Sigmoid colon (tissue), 7 donors: ENCODE results near the gene SARNP. TPM values are rescaled to one million over a fixed set of nuclear protein-coding genes. Genes with fewer than 3 reads are reported as not detected.
A peak's percentile ranks its signal among the peaks of the same experiment; 100 is the strongest.

Source experiments
- DNase-seq: peaks from one replicate; pipeline ENCODE4 v3.0.0-alpha.2; 2019
- H3K27ac ChIP-seq, 4 donors: fragments of 200-600 bp; sonication (generic); one replicate each; pipeline ENCODE4 v1.5.1; 2016 to 2019; ENCODE audit warnings: mild to moderate bottlenecking in 1 of 4
- H3K27me3 ChIP-seq, 3 donors: fragments of 200-600 bp; sonication (generic); one replicate each; pipeline ENCODE4 v1.5.1; 2019; ENCODE audit warnings: mild to moderate bottlenecking in 1 of 3
- H3K36me3 ChIP-seq, 4 donors: fragments of 200-600 bp; sonication (generic); one replicate each; pipeline ENCODE4 v1.5.1; 2016 to 2019
- H3K4me1 ChIP-seq, 4 donors: fragments of 200-600 bp; sonication (generic); one replicate each; pipeline ENCODE4 v1.5.1; 2017 to 2019
- H3K4me3 ChIP-seq, 4 donors: fragments of 200-600 bp; sonication (generic); one replicate each; pipeline ENCODE4 v1.5.1; 2017 to 2019; ENCODE audit warnings: mild to moderate bottlenecking in 2 of 4, moderate library complexity in 1 of 4
- H3K9me3 ChIP-seq, 4 donors: fragments of 200-600 bp in 3 of 4; sonication (generic) in 3 of 4; one replicate each; pipeline versions ENCODE4 v1.5.1 to v1.6.1; 2013 to 2019
- EP300 ChIP-seq, 4 donors: sonication (generic); formaldehyde crosslinking; IDR thresholded peaks; one replicate each; pipeline ENCODE4 v1.6.1; 2017; ENCODE audit warnings: antibody characterized with exemption in 4 of 4
- POLR2A ChIP-seq, 2 donors: fragments of 450-650 bp; IDR thresholded peaks; one replicate each; pipeline ENCODE4 v1.6.1; 2016; ENCODE audit warnings: antibody characterized with exemption in 2 of 2, mild to moderate bottlenecking in 2 of 2, moderate library complexity in 2 of 2
- POLR2AphosphoS5 ChIP-seq, 4 donors: sonication (generic); formaldehyde crosslinking; IDR thresholded peaks; one replicate each; pipeline ENCODE4 v1.6.1; 2017; ENCODE audit warnings: antibody characterized with exemption in 4 of 4
- WGBS, 2 donors: extraction: QIAGEN DNeasy Blood & Tissue Kit; methylation state at CpG; one replicate each; pipeline ENCODE4 v1.1.7; 2013; 5-methylcytosine and 5-hydroxymethylcytosine counted together
- intact Hi-C: fragments of 100-400 bp; cut with DNase I; formaldehyde crosslinking; loops from one replicate; pipeline ENCODE4 v1.15.1; 2023
- polyA plus RNA-seq, 3 donors: library from polyadenylated mRNA; stranded (reverse); fragments of 200-250 nt; gene quantifications; one replicate each; pipeline ENCODE4 v1.2.3, GENCODE V29; 2013
- total RNA-seq, 4 donors: library from RNA; depleted of rRNA; stranded (reverse); fragments of >200 nt; gene quantifications; one replicate each; pipeline ENCODE4 v1.1.0, GENCODE V29; 2016
- TF ChIP-seq, protein P1 (sequence below), 4 experiments: fragments of 450-650 bp in 3 of 4; fragments of 200-600 bp in 1 of 4; IDR thresholded peaks; one replicate each; pipeline ENCODE4 v1.5.1; 2016 to 2019; ENCODE audit warnings: antibody characterized with exemption in 4 of 4, mild to moderate bottlenecking in 3 of 4, moderate library complexity in 2 of 4
- donor health status: healthy with polysubstance abuse.
- donor health status: Bipolar disorder and iron deficiency.
- donor health status: healthy.

The SARNP gene
- total and polyA plus RNA-seq, 7 donors: 49.0 to 106 (median 81.9) TPM

DNA sequence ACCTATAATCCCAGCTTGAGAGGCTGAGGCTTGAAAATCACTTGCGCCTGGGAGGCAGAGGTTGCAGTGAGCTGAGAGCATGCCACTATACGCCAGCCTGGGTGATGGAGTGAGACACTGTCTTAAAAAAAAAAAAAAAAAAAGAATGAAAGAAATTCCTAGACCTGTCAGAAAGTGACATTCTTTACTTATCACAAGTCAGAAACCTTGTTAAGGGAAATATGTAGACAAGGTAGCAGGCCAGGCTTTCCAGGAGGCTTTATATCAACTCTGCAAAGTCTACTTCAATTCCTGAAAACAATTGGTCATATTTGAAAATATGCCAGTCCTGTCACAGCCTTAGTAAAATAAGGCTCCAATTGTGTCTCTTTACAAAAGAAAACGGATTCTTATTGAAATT lies 44.3 kb upstream of the SARNP start:
- H3K27me3 ChIP-seq: no peaks in the 10 kb centered on the region
- no peak for TF ChIP-seq POLR2A (IDR thresholded peaks at IDR 0.05)
- no peak for TF ChIP-seq EP300 (IDR thresholded peaks at IDR 0.05)
- TF ChIP-seq, protein P1, sequence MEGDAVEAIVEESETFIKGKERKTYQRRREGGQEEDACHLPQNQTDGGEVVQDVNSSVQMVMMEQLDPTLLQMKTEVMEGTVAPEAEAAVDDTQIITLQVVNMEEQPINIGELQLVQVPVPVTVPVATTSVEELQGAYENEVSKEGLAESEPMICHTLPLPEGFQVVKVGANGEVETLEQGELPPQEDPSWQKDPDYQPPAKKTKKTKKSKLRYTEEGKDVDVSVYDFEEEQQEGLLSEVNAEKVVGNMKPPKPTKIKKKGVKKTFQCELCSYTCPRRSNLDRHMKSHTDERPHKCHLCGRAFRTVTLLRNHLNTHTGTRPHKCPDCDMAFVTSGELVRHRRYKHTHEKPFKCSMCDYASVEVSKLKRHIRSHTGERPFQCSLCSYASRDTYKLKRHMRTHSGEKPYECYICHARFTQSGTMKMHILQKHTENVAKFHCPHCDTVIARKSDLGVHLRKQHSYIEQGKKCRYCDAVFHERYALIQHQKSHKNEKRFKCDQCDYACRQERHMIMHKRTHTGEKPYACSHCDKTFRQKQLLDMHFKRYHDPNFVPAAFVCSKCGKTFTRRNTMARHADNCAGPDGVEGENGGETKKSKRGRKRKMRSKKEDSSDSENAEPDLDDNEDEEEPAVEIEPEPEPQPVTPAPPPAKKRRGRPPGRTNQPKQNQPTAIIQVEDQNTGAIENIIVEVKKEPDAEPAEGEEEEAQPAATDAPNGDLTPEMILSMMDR (IDR thresholded peaks at IDR 0.05): no peak
- no peak for TF ChIP-seq POLR2AphosphoS5 (IDR thresholded peaks at IDR 0.05)
- no peak for DNase-seq
- H3K4me1 ChIP-seq: no peaks in the 10 kb centered on the region
- intact Hi-C loops: no loop called here
- 87 to 91% methylated on average over 3 of the region's 3 CpGs for WGBS, 2 donors
- H3K4me3 ChIP-seq: no peak overlapping the region
- no peaks in the 10 kb centered on the region for H3K36me3 ChIP-seq
- H3K9me3 ChIP-seq: peaks cover 0 to 5% (median 0%) of the 10 kb centered on the region in 4 donors
- H3K27ac ChIP-seq: no peak overlapping the region

DNA sequence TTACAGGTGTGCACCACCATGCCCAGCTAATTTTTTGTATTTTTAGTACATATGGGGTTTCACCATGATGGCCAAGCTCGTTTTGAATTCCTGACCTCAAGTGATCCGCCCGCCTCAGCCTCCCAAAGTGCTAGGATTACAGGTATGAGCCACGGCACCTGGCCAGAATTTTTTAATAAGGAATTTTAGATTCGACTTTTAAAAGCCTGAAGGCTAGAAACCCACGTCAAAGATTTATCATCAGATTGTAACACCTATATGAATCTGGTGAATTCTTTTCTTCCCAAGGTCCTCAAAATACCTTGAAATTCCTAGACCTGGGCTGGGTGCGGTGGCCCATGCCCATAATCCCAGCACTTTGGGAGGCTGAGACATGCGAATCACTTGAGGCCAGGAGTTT lies 43.9 kb upstream of the SARNP start:
- H3K9me3 ChIP-seq: peaks cover 0 to 5% (median 0%) of the 10 kb centered on the region in 4 donors
- 94 to 95% methylated on average over 8 of the region's 8 CpGs for WGBS, 2 donors
- H3K27me3 ChIP-seq: no peaks in the 10 kb centered on the region
- no peak for DNase-seq
- TF ChIP-seq POLR2AphosphoS5 (IDR thresholded peaks at IDR 0.05): no peak
- TF ChIP-seq EP300 (IDR thresholded peaks at IDR 0.05): no peak
- TF ChIP-seq, protein P1 (IDR thresholded peaks at IDR 0.05): no peak
- no peak for TF ChIP-seq POLR2A (IDR thresholded peaks at IDR 0.05)
- intact Hi-C loops: no loop called here
- H3K36me3 ChIP-seq: no peaks in the 10 kb centered on the region
- H3K27ac ChIP-seq: no peak overlapping the region
- H3K4me3 ChIP-seq: no peak overlapping the region
- no peaks in the 10 kb centered on the region for H3K4me1 ChIP-seq

DNA sequence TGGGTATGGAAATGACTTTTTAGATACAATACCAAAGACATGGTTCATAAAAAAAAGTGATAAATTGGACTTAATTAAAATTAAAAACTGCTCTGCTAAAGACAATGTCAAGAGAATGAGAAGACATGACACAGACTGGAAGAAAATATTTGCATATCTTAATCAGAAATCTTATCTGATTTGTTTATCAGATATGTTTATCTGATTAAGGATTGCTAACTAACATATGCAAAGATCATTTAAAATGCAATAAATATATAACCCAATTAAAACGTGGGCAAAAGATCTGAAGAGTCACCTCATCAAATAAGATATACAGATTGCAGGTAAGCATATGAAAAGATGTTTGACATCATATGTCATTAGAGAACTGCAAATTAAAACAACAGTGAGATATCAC lies 35.2 kb upstream of the SARNP start:
- DNase-seq: no peak
- H3K4me3 ChIP-seq: no peak overlapping the region

DNA sequence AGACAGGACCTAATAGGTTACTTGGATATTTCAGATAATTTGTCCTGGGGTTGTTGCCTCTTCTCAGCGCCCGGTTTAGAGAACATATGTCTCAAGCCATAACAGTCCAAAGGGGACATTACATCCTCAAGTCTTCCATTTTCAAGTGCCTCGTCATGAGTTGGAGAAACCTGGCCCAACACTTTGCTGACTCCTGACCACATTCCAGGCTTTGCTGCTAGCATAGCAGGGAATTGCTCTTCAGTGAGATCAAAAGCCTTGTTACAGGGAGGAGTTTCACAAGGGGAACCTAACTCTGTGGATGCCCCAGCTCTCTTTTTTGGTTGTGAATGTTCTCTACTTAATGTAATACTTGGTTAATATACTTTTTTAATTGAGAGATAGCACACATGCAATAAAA lies 33.4 kb upstream of the SARNP start:
- DNase-seq: no peak
- no peak overlapping the region for H3K4me3 ChIP-seq
- no peaks in the 10 kb centered on the region for H3K9me3 ChIP-seq
- 86 to 90% methylated on average over 3 of the region's 3 CpGs for WGBS, 2 donors
- H3K27ac ChIP-seq: peak overlapping the region in 1 of 4 donors; percentile 86
- no peaks in the 10 kb centered on the region for H3K36me3 ChIP-seq
- no peak for TF ChIP-seq POLR2A (IDR thresholded peaks at IDR 0.05)
- TF ChIP-seq, protein P1 (IDR thresholded peaks at IDR 0.05): no peak
- no peak for TF ChIP-seq POLR2AphosphoS5 (IDR thresholded peaks at IDR 0.05)
- no peak for TF ChIP-seq EP300 (IDR thresholded peaks at IDR 0.05)
- H3K4me1 ChIP-seq: peaks cover 0 to 15% (median 9%) of the 10 kb centered on the region in 4 donors
- intact Hi-C loops: no loop called here
- peaks cover 0 to 6% (median 0%) of the 10 kb centered on the region in 3 donors for H3K27me3 ChIP-seq

More for the DNA sequence above, 35.2 kb upstream of the SARNP start:
- intact Hi-C loops: no loop called here
- WGBS, 2 donors: 21 to 48% methylated on average over 1 of the region's 1 CpG
- Histone ChIP-seq H3K27me3 (peaks cover 0 to 6% (median 0%) of the 10 kb centered on the region in 3 donors), H3K27ac (no peak overlapping the region), H3K36me3 (no peaks in the 10 kb centered on the region), H3K9me3 (no peaks in the 10 kb centered on the region), H3K4me1 (peaks cover 0 to 6% (median 4%) of the 10 kb centered on the region in 4 donors)
- TF ChIP-seq, protein P1 (IDR thresholded peaks at IDR 0.05): no peak
- no peak for TF ChIP-seq EP300 (IDR thresholded peaks at IDR 0.05)
- no peak for TF ChIP-seq POLR2A (IDR thresholded peaks at IDR 0.05)
- TF ChIP-seq POLR2AphosphoS5 (IDR thresholded peaks at IDR 0.05): no peak

DNA sequence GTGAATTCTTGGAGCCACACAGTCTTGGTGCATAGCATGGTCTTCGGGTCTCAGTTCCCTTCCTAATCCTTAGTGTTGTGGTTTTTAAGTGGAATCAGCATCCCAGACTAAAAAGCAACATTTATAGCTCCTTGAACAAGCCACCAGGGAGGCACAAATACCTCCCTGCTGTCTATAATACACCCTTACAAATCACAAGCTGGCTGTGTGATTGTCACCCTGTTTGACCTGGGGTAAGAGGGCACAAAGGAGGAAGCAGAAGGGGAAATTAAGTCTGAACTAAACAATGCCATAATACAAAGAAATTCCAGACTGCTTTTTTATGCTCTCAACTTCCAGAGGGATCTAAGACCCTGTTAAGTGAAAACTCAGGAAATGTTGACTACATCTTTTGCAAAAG lies 32.9 kb upstream of the SARNP start:
- Histone ChIP-seq H3K4me1 (peaks cover 0 to 15% (median 9%) of the 10 kb centered on the region in 4 donors), H3K4me3 (no peak overlapping the region), H3K9me3 (no peaks in the 10 kb centered on the region), H3K27ac (peak overlapping the region in 1 of 4 donors; percentile 86), H3K36me3 (no peaks in the 10 kb centered on the region), H3K27me3 (peaks cover 0 to 6% (median 0%) of the 10 kb centered on the region in 3 donors)
- TF ChIP-seq, protein P1 (IDR thresholded peaks at IDR 0.05): no peak
- TF ChIP-seq EP300 (IDR thresholded peaks at IDR 0.05) (no peak), POLR2AphosphoS5 (IDR thresholded peaks at IDR 0.05) (no peak), POLR2A (IDR thresholded peaks at IDR 0.05) (no peak)
- DNase-seq: no peak
- intact Hi-C loops: no loop called here
- WGBS, 2 donors: 42 to 55% methylated on average over 1 of the region's 1 CpG
